OCI-LY3 (cell line): Measurements from ENCODE around the gene DNM3.
"Not testable (repeated sequence)": the region's sequence is repeated elsewhere in the genome, so short reads cannot be mapped to it uniquely, and the experiment has no call there.

ENCODE experiments used
- H2AFZ ChIP-seq: fragments of 200-600, 300-600 bp; shearing (Covaris generic); 2 replicates; pipeline ENCODE4 v1.6.0; 2014; ENCODE audit warnings: antibody characterized with exemption, low read depth, low read length
- H3K27ac ChIP-seq: fragments of 200-600, 300-600 bp; sonication (generic); 2 replicates; pipeline ENCODE4 v1.5.1; 2014; ENCODE audit warnings: mild to moderate bottlenecking, low read length, moderate library complexity, mixed read lengths
- H3K27me3 ChIP-seq: fragments of 200-600, 300-600 bp; sonication (generic); 2 replicates; pipeline ENCODE4 v1.6.1; 2014; ENCODE audit warnings: low read depth, low read length, mixed read lengths
- H3K36me3 ChIP-seq: fragments of 200-600, 300-600 bp; sonication (generic); replicated peaks from 2 replicates; pipeline ENCODE3; 2014; ENCODE audit warnings: low read depth, low read length, mixed read lengths
- H3K4me1 ChIP-seq: fragments of 300-600, 200-600 bp; sonication (generic); 2 replicates; pipeline ENCODE4 v1.6.1; 2014; ENCODE audit warnings: low read length, mixed read lengths
- H3K4me2 ChIP-seq: fragments of 200-600, 300-600 bp; sonication (generic); 2 replicates; pipeline ENCODE4 v1.6.1; 2014; ENCODE audit warnings: low read length, mixed read lengths
- H3K4me3 ChIP-seq: fragments of 300-600, 200-600 bp; sonication (generic); 2 replicates; pipeline ENCODE4 v1.5.1; 2014; ENCODE audit warnings: antibody characterized with exemption, mild to moderate bottlenecking, low read length, moderate library complexity
- H3K79me2 ChIP-seq: fragments of 300-600, 200-600 bp; shearing (Covaris generic); 2 replicates; pipeline ENCODE4 v1.6.1; 2014; ENCODE audit warnings: mild to moderate bottlenecking, low read length, mixed read lengths
- H3K9ac ChIP-seq: fragments of 300-600, 200-600 bp; shearing (Covaris generic); 2 replicates; pipeline ENCODE4 v1.6.0; 2014; ENCODE audit warnings: mild to moderate bottlenecking, low read length, moderate library complexity
- H3K9me3 ChIP-seq: fragments of 200-600, 300-600 bp; shearing (Covaris generic); 2 replicates; pipeline ENCODE4 v1.6.1; 2014; ENCODE audit warnings: low read length, mixed read lengths; ENCODE audit not compliant: insufficient read depth
- H4K20me1 ChIP-seq: fragments of 200-600, 300-600 bp; sonication (generic); 2 replicates; pipeline ENCODE4 v1.6.1; 2016; ENCODE audit warnings: low read length, mixed read lengths; ENCODE audit not compliant: insufficient read depth
- CTCF ChIP-seq: fragments of 200-600, 300-600 bp; sonication (generic); IDR thresholded peaks from 2 replicates; pipeline ENCODE4 v1.5.1; 2014; ENCODE audit warnings: antibody characterized with exemption, low read length, low read depth
- EZH2phosphoT487 ChIP-seq: fragments of 200-600 bp; shearing (Covaris generic); IDR thresholded peaks from 2 replicates; pipeline ENCODE4 v1.6.1; 2018; ENCODE audit warnings: antibody characterized with exemption, mixed run types, low read depth

Gene DNM3

GRCh38 chr1:172069534-172069933, 228.2 kb downstream of the DNM3 start:
- no peaks in the 10 kb centered on the region for H3K27me3 ChIP-seq
- H3K9me3 ChIP-seq: no peaks in the 10 kb centered on the region
- H3K79me2 ChIP-seq: no peaks in the 10 kb centered on the region
- TF ChIP-seq CTCF (no peak), EZH2phosphoT487 (no peak)
- no peaks in the 10 kb centered on the region for H3K4me1 ChIP-seq
- no peak overlapping the region for H3K4me3 ChIP-seq
- no peaks in the 10 kb centered on the region for H3K36me3 ChIP-seq
- peak overlapping the region; percentile 20; the same call in 1 of the 2 replicates for H2AFZ ChIP-seq
- no peak overlapping the region for H3K9ac ChIP-seq
- H3K27ac ChIP-seq: no peak overlapping the region
- no peaks in the 10 kb centered on the region for H4K20me1 ChIP-seq
- H3K4me2 ChIP-seq: no peak overlapping the region

- Histone ChIP-seq H3K27ac (no peak overlapping the region), H3K36me3 (no peaks in the 10 kb centered on the region)
These were observed 228.8 kb downstream of the DNM3 start for GRCh38 chr1:172070055-172070454.

GRCh38 chr1:172071746-172072145, 230.4 kb downstream of the DNM3 start:
- Histone ChIP-seq H3K4me3 (no peak overlapping the region), H3K27me3 (no peaks in the 10 kb centered on the region), H3K9ac (no peak overlapping the region)

More at GRCh38 chr1:172070055-172070454, 228.8 kb downstream of the DNM3 start:
- Histone ChIP-seq H3K4me2 (no peak overlapping the region), H3K9ac (no peak overlapping the region), H3K4me1 (no peaks in the 10 kb centered on the region), H3K9me3 (no peaks in the 10 kb centered on the region), H3K4me3 (no peak overlapping the region), H4K20me1 (no peaks in the 10 kb centered on the region), H3K27me3 (no peaks in the 10 kb centered on the region), H2AFZ (no peak overlapping the region; the same call in 1 of the 2 replicates), H3K79me2 (no peaks in the 10 kb centered on the region)
- no peak for TF ChIP-seq CTCF

GRCh38 chr1:172079859-172080258, 238.6 kb downstream of the DNM3 start:
- H3K79me2 ChIP-seq, H3K4me2 ChIP-seq, H3K27me3 ChIP-seq, H3K27ac ChIP-seq, H3K4me3 ChIP-seq, H2AFZ ChIP-seq, H3K9me3 ChIP-seq, H3K36me3 ChIP-seq, H3K4me1 ChIP-seq, H3K9ac ChIP-seq, H4K20me1 ChIP-seq: not testable (repeated sequence)

More at GRCh38 chr1:172071746-172072145, 230.4 kb downstream of the DNM3 start:
- TF ChIP-seq EZH2phosphoT487 (no peak), CTCF (no peak)
- Histone ChIP-seq H3K79me2 (no peaks in the 10 kb centered on the region), H3K4me1 (no peaks in the 10 kb centered on the region), H3K4me2 (no peak overlapping the region), H3K9me3 (no peaks in the 10 kb centered on the region), H2AFZ (no peak overlapping the region), H4K20me1 (no peaks in the 10 kb centered on the region), H3K27ac (no peak overlapping the region), H3K36me3 (no peaks in the 10 kb centered on the region)

- Histone ChIP-seq H2AFZ (no peak overlapping the region), H3K9ac (no peak overlapping the region), H4K20me1 (no peaks in the 10 kb centered on the region), H3K4me1 (no peaks in the 10 kb centered on the region), H3K4me2 (no peak overlapping the region), H3K4me3 (no peak overlapping the region), H3K36me3 (no peaks in the 10 kb centered on the region), H3K9me3 (no peaks in the 10 kb centered on the region), H3K27me3 (no peaks in the 10 kb centered on the region), H3K27ac (no peak overlapping the region), H3K79me2 (no peaks in the 10 kb centered on the region)
- TF ChIP-seq CTCF: no peak
- TF ChIP-seq EZH2phosphoT487: no peak
These were observed 241.9 kb downstream of the DNM3 start for GRCh38 chr1:172083191-172083590.
